GM18861 (cell line): ENCODE data around the gene ZBTB16.

Source experiments
- ATAC-seq: cut with Tn5 transposase; IDR thresholded peaks from one replicate; pipeline ENCODE4 v1.9.1; 2021; ENCODE audit not compliant: unreplicated experiment

The ZBTB16 gene

GRCh38 chr11:114163229-114163631 is 103.7 kb downstream of the ZBTB16 start:
- no peak for ATAC-seq

GRCh38 chr11:114163830-114164401 is 104.4 kb downstream of the ZBTB16 start:
- no peak for ATAC-seq

GRCh38 chr11:114164546-114164945 is 105.0 kb downstream of the ZBTB16 start:
- ATAC-seq = no peak

- ATAC-seq = no peak
Measured at GRCh38 chr11:114165326-114166230, 106.1 kb downstream of the ZBTB16 start.

- ATAC-seq = no peak
Measured at GRCh38 chr11:114166362-114166761, 106.9 kb downstream of the ZBTB16 start.

GRCh38 chr11:114166897-114167323 is 107.4 kb downstream of the ZBTB16 start:
- ATAC-seq = no peak

GRCh38 chr11:114167355-114167754 is 107.8 kb downstream of the ZBTB16 start:
- ATAC-seq = no peak

- ATAC-seq = no peak
Measured at GRCh38 chr11:114167771-114168448, 108.4 kb downstream of the ZBTB16 start.

GRCh38 chr11:114168691-114169090 is 109.2 kb downstream of the ZBTB16 start:
- ATAC-seq = no peak

- no peak for ATAC-seq
Measured at GRCh38 chr11:114169321-114169749, 109.8 kb downstream of the ZBTB16 start.

- no peak for ATAC-seq
Measured at GRCh38 chr11:114169821-114170220, 110.3 kb downstream of the ZBTB16 start.

GRCh38 chr11:114170226-114170625 is 110.7 kb downstream of the ZBTB16 start:
- no peak for ATAC-seq

- ATAC-seq = no peak
Measured at GRCh38 chr11:114171257-114172054, 111.9 kb downstream of the ZBTB16 start.

GRCh38 chr11:114172055-114172861 is 112.7 kb downstream of the ZBTB16 start:
- ATAC-seq = no peak

- ATAC-seq = no peak
Measured at GRCh38 chr11:114172871-114173444, 113.4 kb downstream of the ZBTB16 start.

- ATAC-seq = no peak
Measured at GRCh38 chr11:114173843-114174242, 114.3 kb downstream of the ZBTB16 start.

- no peak for ATAC-seq
Measured at GRCh38 chr11:114174712-114175495, 115.4 kb downstream of the ZBTB16 start.

- ATAC-seq = no peak
Measured at GRCh38 chr11:114175706-114176105, 116.2 kb downstream of the ZBTB16 start.

- ATAC-seq = no peak
Measured at GRCh38 chr11:114176321-114176720, 116.8 kb downstream of the ZBTB16 start.
